ACC112 (cell line): Measurements from ENCODE around the gene ZFYVE9.

Experiments used
- H2AFZ ChIP-seq: fragments of 200-600 bp; sonication (generic); one replicate; pipeline ENCODE4 v1.6.0; 2017; ENCODE audit warnings: antibody characterized with exemption, low read length; ENCODE audit not compliant: unreplicated experiment
- H3K27ac ChIP-seq: fragments of 200-600 bp; sonication (generic); 2 replicates; pipeline ENCODE4 v1.5.1; 2014; ENCODE audit warnings: low read depth, mild to moderate bottlenecking, antibody characterized with exemption, low read length, moderate library complexity
- H3K27me3 ChIP-seq: fragments of 200-600 bp; sonication (generic); 2 replicates; pipeline ENCODE4 v1.6.1; 2014; ENCODE audit warnings: mild to moderate bottlenecking, antibody characterized with exemption, low read length, moderate library complexity, mixed read lengths; ENCODE audit not compliant: insufficient read depth
- H3K36me3 ChIP-seq: fragments of 200-600 bp; sonication (generic); 2 replicates; pipeline ENCODE4 v1.6.1; 2016; ENCODE audit warnings: mild to moderate bottlenecking, antibody characterized with exemption, low read length, moderate library complexity, mixed read lengths; ENCODE audit not compliant: insufficient read depth
- H3K4me1 ChIP-seq: fragments of 200-600 bp; sonication (generic); one replicate; pipeline ENCODE4 v1.6.1; 2016; ENCODE audit warnings: low read length, mixed read lengths; ENCODE audit not compliant: insufficient read depth, unreplicated experiment, control insufficient read depth
- H3K4me3 ChIP-seq: fragments of 200-600 bp; sonication (generic); 2 replicates; pipeline ENCODE4 v1.5.1; 2014; ENCODE audit warnings: mild to moderate bottlenecking, low read depth, low read length
- H3K79me2 ChIP-seq: fragments of 200-600 bp; sonication (generic); one replicate; pipeline ENCODE4 v1.6.0; 2016; ENCODE audit warnings: low read length; ENCODE audit not compliant: control insufficient read depth, unreplicated experiment, insufficient read depth

The ZFYVE9 gene

DNA sequence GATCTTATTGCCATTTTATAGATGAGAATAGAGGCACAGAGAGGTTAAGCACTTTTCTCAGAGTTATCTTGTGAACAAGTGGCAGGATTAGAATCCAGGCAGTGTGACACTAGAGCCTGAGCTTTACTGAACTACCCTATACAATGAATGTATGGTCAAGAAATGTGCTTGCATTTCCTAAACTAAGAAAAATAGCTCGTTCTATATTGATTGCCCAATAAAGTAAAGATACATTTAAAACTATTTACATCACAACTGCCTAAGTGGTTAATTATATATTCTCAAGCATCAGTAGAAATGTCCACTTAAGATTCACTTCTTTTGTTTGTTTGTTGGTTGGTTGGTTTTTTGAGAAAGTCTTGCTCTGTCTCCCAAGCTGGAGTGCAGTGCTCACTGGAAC is 91.6 kb downstream of the ZFYVE9 start:
- Histone ChIP-seq H3K27ac (no peak overlapping the region), H3K27me3 (no peaks in the 10 kb centered on the region), H2AFZ (no peak overlapping the region), H3K36me3 (no peaks in the 10 kb centered on the region), H3K4me3 (no peak overlapping the region), H3K4me1 (peaks cover 12% of the 10 kb centered on the region), H3K79me2 (no peaks in the 10 kb centered on the region)

DNA sequence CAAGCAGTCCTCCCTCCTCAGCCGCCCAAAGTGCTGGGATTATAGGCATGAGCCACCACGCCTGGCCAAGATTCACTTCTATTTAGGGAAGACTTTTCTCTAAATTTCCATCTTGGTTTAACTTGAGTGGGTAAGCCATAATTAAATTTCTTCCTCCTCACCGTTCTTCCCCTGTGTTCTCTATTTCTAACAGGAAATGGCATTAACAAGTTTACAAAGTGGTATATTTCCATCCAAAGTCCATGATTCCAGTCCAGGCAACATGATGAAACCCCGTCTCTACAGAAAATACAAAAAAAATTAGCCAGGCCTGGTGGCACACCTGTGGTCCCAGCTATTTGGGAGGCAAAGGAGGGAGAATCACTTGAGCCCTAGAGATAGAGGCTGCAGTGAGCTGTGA is 92.1 kb downstream of the ZFYVE9 start:
- no peaks in the 10 kb centered on the region for H3K79me2 ChIP-seq
- no peaks in the 10 kb centered on the region for H3K36me3 ChIP-seq
- no peak overlapping the region for H3K4me3 ChIP-seq
- H3K4me1 ChIP-seq: peaks cover 18% of the 10 kb centered on the region
- no peak overlapping the region for H2AFZ ChIP-seq
- no peak overlapping the region for H3K27ac ChIP-seq
- no peaks in the 10 kb centered on the region for H3K27me3 ChIP-seq

- H3K27me3 ChIP-seq: no peaks in the 10 kb centered on the region
- no peaks in the 10 kb centered on the region for H3K36me3 ChIP-seq
- peaks cover 25% of the 10 kb centered on the region for H3K4me1 ChIP-seq
- H3K79me2 ChIP-seq: no peaks in the 10 kb centered on the region
- no peak overlapping the region for H3K27ac ChIP-seq
- no peak overlapping the region for H2AFZ ChIP-seq
- no peak overlapping the region for H3K4me3 ChIP-seq
These were observed 92.8 kb downstream of the ZFYVE9 start for GRCh38 chr1:52234708-52235107.

DNA sequence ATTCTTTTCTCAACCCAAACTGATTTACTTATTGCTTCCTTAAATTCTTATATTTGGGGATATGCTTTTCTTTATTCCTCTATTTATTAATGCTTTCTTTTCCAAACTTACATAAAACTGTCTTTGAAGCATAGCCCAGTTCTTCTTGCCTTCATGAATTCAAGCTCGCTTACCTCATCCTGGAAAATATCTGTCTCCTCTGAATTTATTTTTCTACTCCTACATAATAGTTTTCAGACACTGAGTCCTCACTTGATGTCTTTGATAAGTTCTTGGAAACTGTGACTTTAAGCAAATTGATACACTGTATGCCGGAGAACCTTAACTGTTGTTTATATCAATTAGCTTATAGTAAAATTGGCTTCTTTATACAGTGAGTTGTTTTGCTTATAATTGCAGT is 93.8 kb downstream of the ZFYVE9 start:
- Histone ChIP-seq H3K36me3 (no peaks in the 10 kb centered on the region), H3K79me2 (no peaks in the 10 kb centered on the region), H3K4me1 (peaks cover 30% of the 10 kb centered on the region), H3K4me3 (no peak overlapping the region), H3K27me3 (no peaks in the 10 kb centered on the region), H2AFZ (no peak overlapping the region), H3K27ac (no peak overlapping the region)

- no peaks in the 10 kb centered on the region for H3K36me3 ChIP-seq
- H3K79me2 ChIP-seq: peaks cover 2% of the 10 kb centered on the region
- peaks cover 32% of the 10 kb centered on the region for H3K4me1 ChIP-seq
- no peak overlapping the region for H3K4me3 ChIP-seq
- peak overlapping the region; percentile 53; the same call in 1 of the 2 replicates for H3K27ac ChIP-seq
- H3K27me3 ChIP-seq: no peaks in the 10 kb centered on the region
- no peak overlapping the region for H2AFZ ChIP-seq
These were observed 95.5 kb downstream of the ZFYVE9 start for GRCh38 chr1:52237430-52237829.

- H3K79me2 ChIP-seq: peaks cover 2% of the 10 kb centered on the region
- no peak overlapping the region for H2AFZ ChIP-seq
- H3K36me3 ChIP-seq: peaks cover 4% of the 10 kb centered on the region; the same call in 1 of the 2 replicates
- H3K4me1 ChIP-seq: peaks cover 32% of the 10 kb centered on the region
- H3K4me3 ChIP-seq: peak overlapping the region; percentile 25; the same call in 1 of the 2 replicates
- peak overlapping the region; percentile 53 for H3K27ac ChIP-seq
- H3K27me3 ChIP-seq: no peaks in the 10 kb centered on the region
These were observed 96.6 kb downstream of the ZFYVE9 start for GRCh38 chr1:52238474-52238873.

GRCh38 chr1:52238887-52239707 is 97.2 kb downstream of the ZFYVE9 start:
- Histone ChIP-seq H3K4me1 (peaks cover 32% of the 10 kb centered on the region), H3K27ac (peak overlapping the region; percentile 53), H3K36me3 (peaks cover 4% of the 10 kb centered on the region; the same call in 1 of the 2 replicates), H2AFZ (no peak overlapping the region), H3K4me3 (peak overlapping the region; percentile 25; the same call in 1 of the 2 replicates), H3K79me2 (peaks cover 2% of the 10 kb centered on the region), H3K27me3 (no peaks in the 10 kb centered on the region)

GRCh38 chr1:52239708-52240001 is 97.8 kb downstream of the ZFYVE9 start:
- Histone ChIP-seq H3K4me3 (no peak overlapping the region), H3K27me3 (no peaks in the 10 kb centered on the region), H3K79me2 (peaks cover 2% of the 10 kb centered on the region), H2AFZ (no peak overlapping the region), H3K4me1 (peaks cover 32% of the 10 kb centered on the region), H3K27ac (0 out of 2 replicates have a peak overlapping the region, but pooled peaks have one; percentile 53), H3K36me3 (peaks cover 4% of the 10 kb centered on the region; the same call in 1 of the 2 replicates)

DNA sequence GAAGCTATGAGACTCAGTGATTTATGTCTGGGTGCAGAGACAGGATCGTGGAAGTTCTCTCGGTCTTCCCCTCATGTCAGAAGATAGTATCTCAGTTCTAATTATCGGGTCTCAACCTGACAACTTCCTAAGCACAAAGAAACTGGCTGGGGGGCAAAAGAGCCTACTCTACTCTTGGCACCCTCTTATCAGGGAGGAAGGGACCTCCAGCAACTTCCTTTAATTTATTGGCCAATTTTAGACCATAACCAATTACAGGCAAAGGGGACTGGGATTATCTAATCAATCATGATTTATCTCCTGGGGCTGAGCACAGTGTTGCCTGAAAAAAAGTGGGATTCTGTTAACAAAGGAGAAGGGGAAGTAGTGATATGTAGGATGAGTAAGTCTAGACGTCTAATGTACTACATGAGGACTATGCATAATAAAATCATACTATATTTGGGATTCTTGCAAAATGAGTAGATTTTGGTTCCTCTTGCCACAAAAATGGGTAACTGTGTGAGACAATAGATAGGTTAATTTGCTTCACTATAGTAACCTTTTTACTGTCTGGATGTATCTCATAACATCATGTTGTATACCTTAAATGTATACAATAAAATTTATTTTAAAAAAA is 98.8 kb downstream of the ZFYVE9 start:
- Histone ChIP-seq H3K4me3 (no peak overlapping the region), H2AFZ (no peak overlapping the region), H3K79me2 (peaks cover 2% of the 10 kb centered on the region), H3K27ac (0 out of 2 replicates have a peak overlapping the region, but pooled peaks have one; percentile 4), H3K36me3 (peaks cover 4% of the 10 kb centered on the region; the same call in 1 of the 2 replicates), H3K4me1 (peaks cover 32% of the 10 kb centered on the region), H3K27me3 (no peaks in the 10 kb centered on the region)

- Histone ChIP-seq H3K27ac (no peak overlapping the region), H2AFZ (no peak overlapping the region), H3K36me3 (peaks cover 4% of the 10 kb centered on the region; the same call in 1 of the 2 replicates), H3K79me2 (peaks cover 2% of the 10 kb centered on the region), H3K4me3 (no peak overlapping the region), H3K4me1 (peaks cover 20% of the 10 kb centered on the region), H3K27me3 (no peaks in the 10 kb centered on the region)
These were observed 101.5 kb downstream of the ZFYVE9 start for GRCh38 chr1:52243221-52243987.
